K562 (cell line): ENCODE results near the gene KCNMB4. TPM values are rescaled to one million over a fixed set of nuclear protein-coding genes. Genes with fewer than 3 reads are reported as not detected.

Experiments used
- ATAC-seq: fragments of 200-7000 bp; cut with Tn5 transposase; 3 replicates; pipeline ENCODE4 v1.9.1; 2020; ENCODE audit warnings: moderate library complexity
- BruUV-seq: library from RNA; stranded (reverse); fragments of 400-500 nt; replicated peaks from 2 replicates; lab custom pipeline; 2021; lab: Mats Ljungman, UMichigan
- CTCF ChIA-PET: fragments of 300-600 bp; formaldehyde crosslinking; extraction: SDS; loops from one replicate; lab custom pipeline; 2021; ENCODE audit warnings: low intra/inter-chr PET ratio; lab: Yijun Ruan, JAX
- POLR2A ChIA-PET: fragments of 300-600, 350-650 bp; sonication (Branson Sonifier 250); formaldehyde crosslinking; extraction: SDS; loops from one replicate; lab custom pipeline; 2021; ENCODE audit warnings: antibody characterized with exemption, inconsistent platforms; lab: Yijun Ruan, JAX
- DNase-seq, 4 experiments: peaks; one replicate each; pipeline versions ENCODE4 v3.0.0 to v3.0.0-alpha.2; 2011 to 2018; ENCODE audit warnings: low spot score in 3 of 4, mixed read lengths in 3 of 4; ENCODE audit errors: extremely low read depth in 1 of 4
- FAIRE-seq: peaks from 2 replicates; lab custom pipeline; 2011; peaks lifted over from hg19 to GRCh38; lab: Jason Lieb, UNC
- H2AFZ ChIP-seq: 2 replicates; pipeline ENCODE4 v1.6.0; 2011; ENCODE audit warnings: low read depth, low read length, control low read depth, inconsistent platforms
- H3K27ac ChIP-seq: fragments of 200-600 bp; 3 replicates; pipeline ENCODE4 v1.8.0; 2011; ENCODE audit warnings: low read depth, mild to moderate bottlenecking, control low read depth, inconsistent platforms, low read length, moderate library complexity, mixed read lengths; ENCODE audit errors: extremely low read depth
- H3K27me3 ChIP-seq, 2 experiments: fragments of 300-600 bp in 1 of 2; 2 replicates in 1 of 2; 3 replicates in 1 of 2; pipeline versions ENCODE4 v1.6.0 to v1.8.0; 2011; ENCODE audit warnings: inconsistent platforms in 2 of 2, low read length in 2 of 2, mild to moderate bottlenecking in 1 of 2, mixed read lengths in 1 of 2, moderate library complexity in 1 of 2; ENCODE audit not compliant: control insufficient read depth in 2 of 2, insufficient read depth in 2 of 2
- H3K36me3 ChIP-seq: fragments of 300-600 bp; 3 replicates; pipeline ENCODE4 v1.8.0; 2011; ENCODE audit warnings: mild to moderate bottlenecking, low read length, inconsistent platforms; ENCODE audit not compliant: control insufficient read depth, insufficient read depth
- H3K4me1 ChIP-seq, 2 experiments: fragments of 200-600 bp in 1 of 2; replicated peaks in 1 of 2; 2 replicates in 1 of 2; 3 replicates in 1 of 2; pipeline versions ENCODE4 v1.5.1 to v1.8.0; 2011; ENCODE audit warnings: inconsistent platforms in 2 of 2, low read length in 2 of 2, mild to moderate bottlenecking in 1 of 2, mixed read lengths in 1 of 2, moderate library complexity in 1 of 2; ENCODE audit not compliant: control insufficient read depth in 2 of 2, insufficient read depth in 2 of 2
- H3K4me2 ChIP-seq: 2 replicates; pipeline ENCODE4 v1.6.1; 2011; ENCODE audit warnings: low read length, control low read depth, inconsistent platforms, mixed read lengths; ENCODE audit not compliant: insufficient read depth
- H3K4me3 ChIP-seq: fragments of 200-600 bp; sonication (generic), shearing (Covaris generic); 2 replicates; pipeline ENCODE4 v1.5.1; 2016; ENCODE audit warnings: control low read depth, inconsistent platforms
- H3K79me2 ChIP-seq: fragments of 200-600 bp; 3 replicates; pipeline ENCODE4 v1.8.0; 2011; ENCODE audit warnings: low read length, inconsistent platforms; ENCODE audit not compliant: control insufficient read depth, insufficient read depth
- H3K9ac ChIP-seq, 2 experiments: 2 replicates each; pipeline versions ENCODE4 v1.6.0 to v1.6.1; 2011; ENCODE audit warnings: low read depth in 2 of 2, low read length in 2 of 2, control low read depth in 1 of 2, inconsistent platforms in 1 of 2, mild to moderate bottlenecking in 1 of 2, mixed read lengths in 1 of 2; ENCODE audit not compliant: insufficient read depth in 1 of 2
- H3K9me1 ChIP-seq: one replicate; pipeline ENCODE4 v1.6.0; 2011; ENCODE audit warnings: inconsistent platforms, mild to moderate bottlenecking, low read length, moderate library complexity; ENCODE audit not compliant: control insufficient read depth, insufficient read depth
- H3K9me3 ChIP-seq: replicated peaks from 2 replicates; pipeline ENCODE4 v1.5.1; 2011; ENCODE audit warnings: low read depth, low read length, inconsistent platforms; ENCODE audit not compliant: control insufficient read depth, insufficient read depth
- H4K20me1 ChIP-seq: replicated peaks from 2 replicates; pipeline ENCODE4 v1.6.1; 2011; ENCODE audit warnings: low read length, inconsistent platforms, mixed read lengths; ENCODE audit not compliant: control insufficient read depth, insufficient read depth
- C11orf30 ChIP-seq: fragments of 450-650 bp; IDR thresholded peaks from 2 replicates; pipeline ENCODE4 v1.6.1; 2016; ENCODE audit warnings: low read depth, mild to moderate bottlenecking
- MAFF ChIP-seq: IDR thresholded peaks from 2 replicates; pipeline ENCODE4 v1.6.1; 2012; ENCODE audit warnings: low read length, improper control_type of control experiment
- MAFG ChIP-seq: fragments of 450-650 bp; conservative IDR thresholded peaks from 2 replicates; pipeline ENCODE4 v1.6.1; 2016; ENCODE audit warnings: missing genetic modification characterization, missing compliant biosample characterization
- MAFK ChIP-seq: IDR thresholded peaks from 2 replicates; pipeline ENCODE4 v1.6.1; 2011; ENCODE audit warnings: low read length, improper control_type of control experiment
- MED1 ChIP-seq: sonication (generic); formaldehyde crosslinking; IDR thresholded peaks from 2 replicates; pipeline ENCODE4 v1.8.1; 2023; ENCODE audit warnings: missing genetic modification reagents, borderline replicate concordance
- NFE2 ChIP-seq: IDR thresholded peaks from 2 replicates; pipeline ENCODE4 v1.6.1; 2014; ENCODE audit warnings: antibody characterized with exemption, low read depth
- NFE2L1 ChIP-seq: fragments of 450-650 bp; IDR thresholded peaks from 2 replicates; pipeline ENCODE4 v1.6.1; 2016; ENCODE audit warnings: missing genetic modification characterization, low read depth, mild to moderate bottlenecking, missing compliant biosample characterization, moderate library complexity, borderline replicate concordance
- RFX1 ChIP-seq: fragments of 450-650 bp; IDR thresholded peaks from 2 replicates; pipeline ENCODE4 v1.6.1; 2016; ENCODE audit warnings: mild to moderate bottlenecking, moderate library complexity
- SREBF1 ChIP-seq: fragments of 150-350 bp; IDR thresholded peaks from 2 replicates; pipeline ENCODE4 v1.6.1; 2014; ENCODE audit warnings: antibody characterized with exemption, low read depth, low read length, borderline replicate concordance
- TAL1 ChIP-seq: fragments of 450-650 bp; IDR thresholded peaks from 2 replicates; pipeline ENCODE4 v1.6.1; 2016; ENCODE audit warnings: mild to moderate bottlenecking
- ZNF212 ChIP-seq: fragments of 450-650 bp; formaldehyde crosslinking; IDR thresholded peaks from 2 replicates; pipeline ENCODE4 v1.4.0; 2020; ENCODE audit warnings: mild to moderate bottlenecking
- ZNF316 ChIP-seq: fragments of 450-650 bp; IDR thresholded peaks from 2 replicates; pipeline ENCODE4 v1.6.1; 2016
- ZNF41 ChIP-seq: fragments of 250-450 bp; sonication (Bioruptor Pico); conservative IDR thresholded peaks from 2 replicates; pipeline ENCODE4 v1.4.0; 2020; ENCODE audit warnings: mild to moderate bottlenecking
- ZNF57 ChIP-seq: fragments of 450-650 bp; formaldehyde crosslinking; IDR thresholded peaks from 2 replicates; pipeline ENCODE4 v1.4.0; 2020; ENCODE audit warnings: mild to moderate bottlenecking, moderate library complexity
- ZNF644 ChIP-seq: fragments of 200-800 bp; sonication (Bioruptor generic); IDR thresholded peaks from 2 replicates; pipeline ENCODE4 v1.6.1; 2016; ENCODE audit warnings: low read depth, missing genetic modification characterization, missing compliant biosample characterization
- WGBS: fragments of 100-300 bp; shearing (Covaris generic); methylation state at CpG from one replicate; pipeline ENCODE4 v1.1.6; 2016; ENCODE audit warnings: low coverage, mixed read lengths; ENCODE audit not compliant: insufficient coverage; ENCODE audit errors: missing lambda C conversion rate; 5-methylcytosine and 5-hydroxymethylcytosine counted together
- in situ Hi-C: fragments of 300-500 bp; cut with MboI; formaldehyde crosslinking; loops from 4 replicates; pipeline ENCODE4 v1.15.0; 2018; ENCODE audit warnings: inconsistent platforms, mixed read lengths
- intact Hi-C: fragments of 100-400 bp; cut with micrococcal nuclease; formaldehyde crosslinking; loops from 2 replicates; pipeline ENCODE4 v1.14.2; 2022
- polyA plus RNA-seq, 8 experiments: library from polyadenylated mRNA; depleted of rRNA in 4 of 8; stranded (reverse) in 5 of 8; unstranded in 3 of 8; fragments of >200 nt; fragmentation: Nextera tagmentation in 2 of 8; fragmentation: Illumina TruSeq in 1 of 8; extraction: Ambion mirVana in 2 of 8; extraction: Trizol in 1 of 8; gene quantifications; 2 replicates each; pipeline versions ENCODE4 v1.2.1 to v1.2.3, GENCODE V29; 2011 to 2014; ENCODE audit warnings: inconsistent platforms in 1 of 8, missing spikeins in 1 of 8
- total RNA-seq, 7 experiments: library from RNA; depleted of rRNA in 6 of 7; stranded (reverse); fragments of >200 nt in 6 of 7; fragmentation: Illumina TruSeq in 2 of 7; extraction: Trizol in 2 of 7; gene quantifications; 2 replicates each; pipeline versions ENCODE4 v1.2.1 to v1.2.3, GENCODE V29; 2011 to 2021; ENCODE audit warnings: low replicate concordance in 1 of 7
- TF ChIP-seq, protein P1 (sequence below), 3 experiments: fragments of 200-800 bp in 1 of 3; sonication (Bioruptor generic) in 1 of 3; sonication (generic) in 1 of 3; formaldehyde crosslinking in 1 of 3; IDR thresholded peaks; 2 replicates each; pipeline versions ENCODE4 v1.6.1 to v1.8.0; 2016 to 2022; ENCODE audit warnings: mild to moderate bottlenecking in 2 of 3, missing compliant biosample characterization in 2 of 3, missing genetic modification characterization in 2 of 3, missing genetic modification reagents in 1 of 3
- TF ChIP-seq, protein P2 (sequence below), 2 experiments: fragments of 450-650 bp; IDR thresholded peaks; 2 replicates each; pipeline ENCODE4 v1.6.1; 2018; ENCODE audit warnings: mild to moderate bottlenecking in 2 of 2, low read depth in 1 of 2; ENCODE audit not compliant: partially characterized antibody in 2 of 2
- TF ChIP-seq, protein P3 (sequence below): fragments of 450-650 bp; formaldehyde crosslinking; IDR thresholded peaks from 2 replicates; pipeline ENCODE4 v1.4.0; 2022; ENCODE audit warnings: mild to moderate bottlenecking, moderate library complexity

Gene KCNMB4
- total and polyA plus RNA-seq, 9 of the 15 experiments (the other 6 are each of a cell fraction or from before 2014, with no cell fraction given), result 0.01 to 0.14 (median 0.06) TPM; not detected in 1

DNA sequence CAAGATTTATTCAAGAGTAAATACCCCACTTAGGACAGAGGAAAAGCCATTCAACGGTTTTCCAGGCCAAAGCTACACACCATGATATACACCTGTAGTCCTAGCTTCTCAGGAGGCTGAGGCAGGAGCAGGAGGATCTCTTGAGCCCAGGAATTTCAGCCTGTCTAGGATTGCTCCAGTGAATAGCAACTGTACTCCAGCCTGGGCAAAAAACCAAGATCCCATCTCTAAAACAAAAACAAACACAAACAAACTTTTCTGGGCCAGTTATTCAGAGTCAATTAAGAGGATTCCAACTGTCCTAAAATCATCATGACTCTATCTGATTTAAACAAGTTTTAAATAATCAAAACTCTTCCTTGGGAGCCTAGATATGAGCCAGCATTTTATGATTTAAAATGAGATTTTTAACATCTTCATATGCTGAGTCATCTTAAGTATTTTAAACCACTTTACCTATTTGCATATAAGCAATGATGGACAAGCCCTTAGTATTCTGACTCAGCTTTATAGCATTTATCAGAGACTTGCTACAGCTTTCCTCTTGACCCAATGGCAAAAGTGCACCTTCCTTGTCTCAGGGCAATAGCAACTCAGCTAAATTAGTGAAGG lies 77.1 kb downstream of the KCNMB4 start:
- intact Hi-C loops, result no loop called here
- CTCF ChIA-PET, result no interaction called here
- POLR2A ChIA-PET, result no interaction called here
- Histone ChIP-seq H3K79me2 (no peaks in the 10 kb centered on the region), H3K27ac (no peak overlapping the region), H4K20me1 (no peaks in the 10 kb centered on the region), H2AFZ (no peak overlapping the region), H3K36me3 (no peaks in the 10 kb centered on the region), H3K9me3 (no peaks in the 10 kb centered on the region), H3K4me3 (no peak overlapping the region), H3K27me3 (no peaks in the 10 kb centered on the region), H3K4me1 (0 out of 5 replicates have a peak, but pooled peaks cover 0 to 2% of the 10 kb centered on the region in 2 experiments), H3K9ac (no peak overlapping the region), H3K4me2 (no peak overlapping the region), H3K9me1 (no peaks in the 10 kb centered on the region)
- in situ Hi-C loops, result no loop called here
- BruUV-seq, result no TSS peak
- 0% methylated on average over 1 of the region's 1 CpG for whole genome bisulfite sequencing
- no peak for FAIRE-seq
- ATAC-seq, result no peak
- no peak for DNase-seq
- TF ChIP-seq MAFG (tag) (peak; percentile 87), NFE2 (peak; percentile 50; the same call in 1 of the 2 replicates), ZNF57 (CRISPR knock-in tag) (no peak), ZNF316 (peak; percentile 94), SREBF1 (no peak), C11orf30 (peak; percentile 83), ZNF644 (tag) (no peak), MAFK (peak; percentile 58; the same call in 1 of the 2 replicates), TAL1 (no peak), MAFF (peak; percentile 76; the same call in 1 of the 2 replicates), NFE2L1 (tag) (peak; percentile 57; the same call in 1 of the 2 replicates), ZNF41 (no peak), ZNF212 (CRISPR knock-in tag) (no peak), MED1 (CRISPR knock-in tag) (no peak), RFX1 (no peak)
- TF ChIP-seq, protein P1, sequence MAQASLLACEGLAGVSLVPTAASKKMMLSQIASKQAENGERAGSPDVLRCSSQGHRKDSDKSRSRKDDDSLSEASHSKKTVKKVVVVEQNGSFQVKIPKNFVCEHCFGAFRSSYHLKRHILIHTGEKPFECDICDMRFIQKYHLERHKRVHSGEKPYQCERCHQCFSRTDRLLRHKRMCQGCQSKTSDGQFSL (CRISPR knock-in tag; IDR thresholded peaks at IDR 0.05), result no peak
- TF ChIP-seq, protein P1 (tag; IDR thresholded peaks at IDR 0.05), result no peak
- TF ChIP-seq, protein P2, sequence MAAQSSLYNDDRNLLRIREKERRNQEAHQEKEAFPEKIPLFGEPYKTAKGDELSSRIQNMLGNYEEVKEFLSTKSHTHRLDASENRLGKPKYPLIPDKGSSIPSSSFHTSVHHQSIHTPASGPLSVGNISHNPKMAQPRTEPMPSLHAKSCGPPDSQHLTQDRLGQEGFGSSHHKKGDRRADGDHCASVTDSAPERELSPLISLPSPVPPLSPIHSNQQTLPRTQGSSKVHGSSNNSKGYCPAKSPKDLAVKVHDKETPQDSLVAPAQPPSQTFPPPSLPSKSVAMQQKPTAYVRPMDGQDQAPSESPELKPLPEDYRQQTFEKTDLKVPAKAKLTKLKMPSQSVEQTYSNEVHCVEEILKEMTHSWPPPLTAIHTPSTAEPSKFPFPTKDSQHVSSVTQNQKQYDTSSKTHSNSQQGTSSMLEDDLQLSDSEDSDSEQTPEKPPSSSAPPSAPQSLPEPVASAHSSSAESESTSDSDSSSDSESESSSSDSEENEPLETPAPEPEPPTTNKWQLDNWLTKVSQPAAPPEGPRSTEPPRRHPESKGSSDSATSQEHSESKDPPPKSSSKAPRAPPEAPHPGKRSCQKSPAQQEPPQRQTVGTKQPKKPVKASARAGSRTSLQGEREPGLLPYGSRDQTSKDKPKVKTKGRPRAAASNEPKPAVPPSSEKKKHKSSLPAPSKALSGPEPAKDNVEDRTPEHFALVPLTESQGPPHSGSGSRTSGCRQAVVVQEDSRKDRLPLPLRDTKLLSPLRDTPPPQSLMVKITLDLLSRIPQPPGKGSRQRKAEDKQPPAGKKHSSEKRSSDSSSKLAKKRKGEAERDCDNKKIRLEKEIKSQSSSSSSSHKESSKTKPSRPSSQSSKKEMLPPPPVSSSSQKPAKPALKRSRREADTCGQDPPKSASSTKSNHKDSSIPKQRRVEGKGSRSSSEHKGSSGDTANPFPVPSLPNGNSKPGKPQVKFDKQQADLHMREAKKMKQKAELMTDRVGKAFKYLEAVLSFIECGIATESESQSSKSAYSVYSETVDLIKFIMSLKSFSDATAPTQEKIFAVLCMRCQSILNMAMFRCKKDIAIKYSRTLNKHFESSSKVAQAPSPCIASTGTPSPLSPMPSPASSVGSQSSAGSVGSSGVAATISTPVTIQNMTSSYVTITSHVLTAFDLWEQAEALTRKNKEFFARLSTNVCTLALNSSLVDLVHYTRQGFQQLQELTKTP (IDR thresholded peaks at IDR 0.05; ENCODE audit: low read depth in 1 of 2, partially characterized antibody in 2 of 2), result no peak
- TF ChIP-seq, protein P3, sequence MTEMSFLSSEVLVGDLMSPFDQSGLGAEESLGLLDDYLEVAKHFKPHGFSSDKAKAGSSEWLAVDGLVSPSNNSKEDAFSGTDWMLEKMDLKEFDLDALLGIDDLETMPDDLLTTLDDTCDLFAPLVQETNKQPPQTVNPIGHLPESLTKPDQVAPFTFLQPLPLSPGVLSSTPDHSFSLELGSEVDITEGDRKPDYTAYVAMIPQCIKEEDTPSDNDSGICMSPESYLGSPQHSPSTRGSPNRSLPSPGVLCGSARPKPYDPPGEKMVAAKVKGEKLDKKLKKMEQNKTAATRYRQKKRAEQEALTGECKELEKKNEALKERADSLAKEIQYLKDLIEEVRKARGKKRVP (CRISPR knock-in tag), result no peak
